PC-9 (cell line): ENCODE results near the gene CHMP2A. TPM values are rescaled to one million over a fixed set of nuclear protein-coding genes. Genes with fewer than 3 reads are reported as not detected.

ENCODE experiments used
- BruUV-seq: library from RNA; stranded (reverse); fragments of 400-500 nt; replicated peaks from 2 replicates; lab custom pipeline; 2021; lab: Mats Ljungman, UMichigan
- CTCF ChIA-PET: fragments of 300-600 bp; sonication (Branson Sonifier 250); formaldehyde crosslinking; loops from one replicate; lab custom pipeline; 2022; ENCODE audit warnings: antibody characterized with exemption; lab: Charles Lee
- POLR2A ChIA-PET: fragments of 300-600 bp; sonication (Branson Sonifier 250); formaldehyde crosslinking; loops from one replicate; lab custom pipeline; 2022; ENCODE audit warnings: antibody characterized with exemption; ENCODE audit not compliant: unreplicated experiment; lab: Charles Lee
- DNase-seq, 2 experiments: peaks; one replicate each; pipeline versions ENCODE4 v3.0.0 to v3.0.0-alpha.2; 2015 to 2022; ENCODE audit warnings: mixed read lengths in 1 of 2
- H2AFZ ChIP-seq: fragments of 200-600 bp; sonication (generic); 2 replicates; pipeline ENCODE4 v1.8.1; 2017; ENCODE audit warnings: antibody characterized with exemption
- H3F3A ChIP-seq: fragments of 200-600 bp; sonication (generic); 2 replicates; pipeline ENCODE4 v1.8.1; 2017; ENCODE audit warnings: antibody characterized with exemption, mild to moderate bottlenecking, low read depth; ENCODE audit not compliant: insufficient read depth
- H3K27ac ChIP-seq: fragments of 200-600 bp; sonication (generic); 2 replicates; pipeline ENCODE4 v1.6.1; 2016; ENCODE audit warnings: mixed run types
- H3K27me3 ChIP-seq: fragments of 200-600 bp; sonication (generic); 2 replicates; pipeline ENCODE4 v1.6.1; 2016; ENCODE audit warnings: low read depth, mixed run types; ENCODE audit not compliant: insufficient read depth
- H3K36me3 ChIP-seq: fragments of 200-600 bp; sonication (generic); 2 replicates; pipeline ENCODE4 v1.6.1; 2016; ENCODE audit warnings: low read depth, mixed run types
- H3K4me1 ChIP-seq: fragments of 200-600 bp; sonication (generic); replicated peaks from 2 replicates; pipeline ENCODE4 v1.6.1; 2016; ENCODE audit warnings: mixed run types; ENCODE audit not compliant: insufficient read depth
- H3K4me2 ChIP-seq: fragments of 200-600 bp; sonication (generic); 2 replicates; pipeline ENCODE4 v1.6.1; 2017; ENCODE audit warnings: mixed run types
- H3K4me3 ChIP-seq: fragments of 200-600 bp; sonication (generic); 2 replicates; pipeline ENCODE4 v1.6.1; 2016; ENCODE audit warnings: mixed run types
- H3K79me2 ChIP-seq: fragments of 200-600 bp; sonication (generic); 2 replicates; pipeline ENCODE4 v1.6.1; 2017; ENCODE audit warnings: low read depth, mixed run types
- H3K9me2 ChIP-seq: fragments of 200-600 bp; sonication (generic); 2 replicates; pipeline ENCODE4 v1.8.1; 2017; ENCODE audit warnings: mild to moderate bottlenecking; ENCODE audit not compliant: insufficient read depth
- H3K9me3 ChIP-seq: fragments of 200-600 bp; sonication (generic); 2 replicates; pipeline ENCODE4 v1.8.1; 2016; ENCODE audit warnings: low read depth; ENCODE audit not compliant: insufficient read depth
- H4K20me1 ChIP-seq: fragments of 200-600 bp; sonication (generic); 2 replicates; pipeline ENCODE4 v1.8.1; 2017; ENCODE audit not compliant: insufficient read depth
- EZH2 ChIP-seq: fragments of 200-600 bp; sonication (generic); IDR thresholded peaks from 2 replicates; pipeline ENCODE4 v1.8.0; 2017; ENCODE audit warnings: antibody characterized with exemption, low read depth
- intact Hi-C: fragments of 100-400 bp; cut with micrococcal nuclease; formaldehyde crosslinking; loops from one replicate; pipeline ENCODE4 v1.10.0; 2022; ENCODE audit not compliant: unreplicated experiment
- total RNA-seq: library from RNA; stranded (reverse); gene quantifications from 2 replicates; pipeline ENCODE4 v1.2.3, GENCODE V29; 2021
- TF ChIP-seq, protein P1 (sequence below): fragments of 200-600 bp; sonication (generic); conservative IDR thresholded peaks from 2 replicates; pipeline ENCODE4 v1.6.1; 2017; ENCODE audit warnings: mixed run types, antibody characterized with exemption, mild to moderate bottlenecking, moderate library complexity

The CHMP2A gene
- total RNA-seq, 1 experiment from 2014 or later, result 149 TPM

DNA sequence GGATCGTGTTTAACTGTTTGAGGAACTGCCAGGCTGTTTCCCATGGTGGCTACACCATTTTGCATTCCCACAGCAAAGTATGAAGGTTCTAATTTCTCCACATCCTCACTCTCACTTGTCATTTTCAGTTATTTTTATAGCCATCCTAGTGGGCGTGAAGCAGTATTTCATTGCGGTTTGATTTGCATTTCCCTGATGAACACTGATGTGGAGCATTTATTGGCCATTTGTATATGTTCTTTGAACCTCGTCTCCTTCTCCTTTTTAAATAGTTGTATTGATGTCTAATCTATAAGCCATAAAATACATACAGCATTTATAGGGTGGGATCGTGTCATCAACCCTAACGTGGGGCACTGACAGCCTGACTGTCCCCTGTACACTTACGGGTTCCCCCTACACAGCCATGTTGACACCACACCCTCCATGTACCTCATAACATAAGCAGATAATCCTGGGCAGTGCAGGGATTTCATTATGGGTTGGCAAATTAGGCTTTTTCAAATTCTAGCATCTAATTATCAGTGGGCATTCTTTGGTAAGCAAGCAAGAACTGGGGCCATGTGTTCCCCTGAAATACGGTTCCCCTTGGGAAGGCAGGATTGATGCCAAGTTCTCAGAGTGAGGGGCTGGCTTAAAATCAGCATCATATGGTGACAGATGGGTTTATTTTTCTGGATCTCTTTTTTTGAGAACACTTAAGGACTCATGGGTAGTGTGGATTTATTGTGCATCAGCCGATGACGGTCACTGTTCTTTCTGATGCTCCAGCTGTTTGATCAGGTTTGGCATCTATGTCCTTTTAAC is 23.7 kb downstream of the CHMP2A start:
- no peaks in the 10 kb centered on the region for H3K9me3 ChIP-seq
- DNase-seq, result no peak
- no peak overlapping the region for H3K4me3 ChIP-seq
- no peaks in the 10 kb centered on the region for H4K20me1 ChIP-seq
- H3K79me2 ChIP-seq, result no peaks in the 10 kb centered on the region
- no peak overlapping the region for H2AFZ ChIP-seq
- H3K9me2 ChIP-seq, result no peaks in the 10 kb centered on the region
- H3K27me3 ChIP-seq, result peaks cover 51% of the 10 kb centered on the region
- H3K27ac ChIP-seq, result no peak overlapping the region
- H3K4me2 ChIP-seq, result no peak overlapping the region
- H3K4me1 ChIP-seq, result no peaks in the 10 kb centered on the region
- no peaks in the 10 kb centered on the region for H3F3A ChIP-seq
- ChIA-PET CTCF (no interaction called here), POLR2A (no interaction called here)
- H3K36me3 ChIP-seq, result no peaks in the 10 kb centered on the region
- intact Hi-C loops, result no loop called here
- TF ChIP-seq EZH2, result no peak
- TF ChIP-seq, protein P1, sequence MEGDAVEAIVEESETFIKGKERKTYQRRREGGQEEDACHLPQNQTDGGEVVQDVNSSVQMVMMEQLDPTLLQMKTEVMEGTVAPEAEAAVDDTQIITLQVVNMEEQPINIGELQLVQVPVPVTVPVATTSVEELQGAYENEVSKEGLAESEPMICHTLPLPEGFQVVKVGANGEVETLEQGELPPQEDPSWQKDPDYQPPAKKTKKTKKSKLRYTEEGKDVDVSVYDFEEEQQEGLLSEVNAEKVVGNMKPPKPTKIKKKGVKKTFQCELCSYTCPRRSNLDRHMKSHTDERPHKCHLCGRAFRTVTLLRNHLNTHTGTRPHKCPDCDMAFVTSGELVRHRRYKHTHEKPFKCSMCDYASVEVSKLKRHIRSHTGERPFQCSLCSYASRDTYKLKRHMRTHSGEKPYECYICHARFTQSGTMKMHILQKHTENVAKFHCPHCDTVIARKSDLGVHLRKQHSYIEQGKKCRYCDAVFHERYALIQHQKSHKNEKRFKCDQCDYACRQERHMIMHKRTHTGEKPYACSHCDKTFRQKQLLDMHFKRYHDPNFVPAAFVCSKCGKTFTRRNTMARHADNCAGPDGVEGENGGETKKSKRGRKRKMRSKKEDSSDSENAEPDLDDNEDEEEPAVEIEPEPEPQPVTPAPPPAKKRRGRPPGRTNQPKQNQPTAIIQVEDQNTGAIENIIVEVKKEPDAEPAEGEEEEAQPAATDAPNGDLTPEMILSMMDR, result no peak
- BruUV-seq, result no TSS peak

DNA sequence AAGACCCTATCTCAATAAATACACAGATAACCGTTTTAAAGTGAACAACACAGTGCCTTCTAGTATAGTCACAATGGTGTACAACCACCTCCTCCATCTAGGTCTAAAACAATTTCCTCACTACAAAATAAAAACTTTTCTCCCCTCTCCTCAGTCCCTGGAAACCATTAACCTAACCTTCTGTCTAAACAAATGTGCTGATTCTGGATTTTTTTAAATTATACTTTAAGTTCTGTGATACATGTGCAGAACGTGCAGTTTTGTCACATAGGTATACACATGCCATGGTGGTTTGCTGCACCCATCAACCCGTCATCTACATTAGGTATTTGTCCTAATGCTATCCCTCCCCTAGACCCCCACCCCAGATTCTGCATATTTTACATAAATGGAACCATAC is 25.5 kb downstream of the CHMP2A start:
- no peak overlapping the region for H3K27ac ChIP-seq
- H3K36me3 ChIP-seq, result no peaks in the 10 kb centered on the region
- H3K4me3 ChIP-seq, result no peak overlapping the region
- ChIA-PET CTCF (no interaction called here), POLR2A (no interaction called here)
- no peaks in the 10 kb centered on the region for H3K4me1 ChIP-seq
- TF ChIP-seq, protein P1, result no peak
- TF ChIP-seq EZH2, result no peak
- H3K79me2 ChIP-seq, result no peaks in the 10 kb centered on the region
- no TSS peak for BruUV-seq
- no peaks in the 10 kb centered on the region for H3K9me2 ChIP-seq
- no peak for DNase-seq
- intact Hi-C loops, result no loop called here
- peaks cover 51% of the 10 kb centered on the region for H3K27me3 ChIP-seq
- no peaks in the 10 kb centered on the region for H3K9me3 ChIP-seq
- H4K20me1 ChIP-seq, result no peaks in the 10 kb centered on the region
- H3K4me2 ChIP-seq, result no peak overlapping the region
- H3F3A ChIP-seq, result no peaks in the 10 kb centered on the region
- H2AFZ ChIP-seq, result no peak overlapping the region

DNA sequence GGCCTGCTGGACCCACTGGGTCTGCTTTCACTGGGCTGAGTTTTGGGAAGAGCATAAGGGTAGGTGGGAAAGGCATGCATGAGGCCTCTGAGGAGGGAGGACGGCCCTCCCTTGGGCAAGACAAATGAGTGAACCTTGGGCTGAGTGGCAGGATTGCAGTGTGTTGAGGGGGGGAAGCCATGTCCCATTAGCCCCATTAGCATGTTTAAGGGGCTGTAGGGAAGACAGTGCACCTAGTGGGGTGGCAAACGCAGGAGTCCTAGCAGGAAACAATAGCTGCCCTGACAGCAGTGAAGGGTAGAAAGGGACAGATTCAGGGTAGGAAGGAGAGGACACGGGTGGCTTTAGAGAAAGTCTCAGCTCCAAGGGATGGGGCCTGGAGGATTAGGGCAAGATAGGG is 32.2 kb downstream of the CHMP2A start:
- Histone ChIP-seq H4K20me1 (no peaks in the 10 kb centered on the region), H3K79me2 (peaks cover 8% of the 10 kb centered on the region), H3K27me3 (no peaks in the 10 kb centered on the region), H2AFZ (no peak overlapping the region), H3K9me2 (no peaks in the 10 kb centered on the region), H3K36me3 (no peaks in the 10 kb centered on the region), H3K27ac (no peak overlapping the region), H3K4me3 (no peak overlapping the region), H3K4me1 (peaks cover 10% of the 10 kb centered on the region), H3F3A (peaks cover 14% of the 10 kb centered on the region; the same call in 1 of the 2 replicates), H3K4me2 (no peak overlapping the region), H3K9me3 (no peaks in the 10 kb centered on the region)
- TF ChIP-seq, protein P1, result no peak
- TF ChIP-seq EZH2, result no peak
- no peak for DNase-seq
- BruUV-seq, result no TSS peak
- POLR2A ChIA-PET, result no interaction called here
- intact Hi-C loops, result no loop called here
- CTCF ChIA-PET, result no interaction called here
